NCI-H510A treated with DMSO at 0.1 percent for 48 hours (cell line): ENCODE results near the gene FBLN2.
"Not testable (repeated sequence)": the region's sequence is repeated elsewhere in the genome, so short reads cannot be mapped to it uniquely, and the experiment has no call there.

ENCODE experiments used
- DNase-seq: peaks from one replicate; lab custom pipeline; 2025; lab: John Stamatoyannopoulos, UW

The FBLN2 gene

GRCh38 chr3:13549623-13550422 lies 898 bp downstream of the FBLN2 start:
- DNase-seq: no peak

- DNase-seq: no peak
Measured at GRCh38 chr3:13550423-13550690, 1.4 kb downstream of the FBLN2 start.

- DNase-seq: no peak
Measured at GRCh38 chr3:13550791-13551360, 2.0 kb downstream of the FBLN2 start.

GRCh38 chr3:13552857-13553652 lies 4.1 kb downstream of the FBLN2 start:
- DNase-seq: no peak

- no peak for DNase-seq
Measured at GRCh38 chr3:13553686-13554085, 4.8 kb downstream of the FBLN2 start.

GRCh38 chr3:13555753-13556152 lies 6.8 kb downstream of the FBLN2 start:
- no peak for DNase-seq

GRCh38 chr3:13556207-13556606 lies 7.3 kb downstream of the FBLN2 start:
- DNase-seq: no peak

GRCh38 chr3:13556917-13557316 lies 8.0 kb downstream of the FBLN2 start:
- no peak for DNase-seq

- no peak for DNase-seq
Measured at GRCh38 chr3:13557417-13557816, 8.5 kb downstream of the FBLN2 start.

- no peak for DNase-seq
Measured at GRCh38 chr3:13557926-13558325, 9.0 kb downstream of the FBLN2 start.

GRCh38 chr3:13558651-13559050 lies 9.7 kb downstream of the FBLN2 start:
- no peak for DNase-seq

- no peak for DNase-seq
Measured at GRCh38 chr3:13559764-13560525, 11.0 kb downstream of the FBLN2 start.

GRCh38 chr3:13561376-13561775 lies 12.5 kb downstream of the FBLN2 start:
- DNase-seq: no peak

GRCh38 chr3:13561967-13562366 lies 13.0 kb downstream of the FBLN2 start:
- DNase-seq: no peak

GRCh38 chr3:13562421-13562820 lies 13.5 kb downstream of the FBLN2 start:
- DNase-seq: not testable (repeated sequence)

- peak; percentile 30 for DNase-seq
Measured at GRCh38 chr3:13563321-13563720, 14.4 kb downstream of the FBLN2 start.

- no peak for DNase-seq
Measured at GRCh38 chr3:13563911-13564310, 15.0 kb downstream of the FBLN2 start.

GRCh38 chr3:13564751-13565560 lies 16.0 kb downstream of the FBLN2 start:
- peak; percentile 83 for DNase-seq

GRCh38 chr3:13565581-13566452 lies 16.9 kb downstream of the FBLN2 start:
- DNase-seq: no peak

GRCh38 chr3:13566453-13566748 lies 17.5 kb downstream of the FBLN2 start:
- DNase-seq: no peak

- DNase-seq: no peak
Measured at GRCh38 chr3:13566769-13567310, 17.9 kb downstream of the FBLN2 start.
